Colonic mucosa (tissue), 4 donors: ENCODE data around the gene TLDC2. TPM values are rescaled to one million over a fixed set of nuclear protein-coding genes. Genes with fewer than 3 reads are reported as not detected.
A peak's percentile ranks its signal among the peaks of the same experiment; 100 is the strongest.
"Not testable (repeated sequence)": the region's sequence is repeated elsewhere in the genome, so short reads cannot be mapped to it uniquely, and the experiment has no call there.

Experiments
- DNase-seq: peaks from one replicate; pipeline ENCODE4 v3.0.0-alpha.2; 2020
- H3K27ac ChIP-seq: fragments of 200-600 bp; one replicate; pipeline ENCODE4 v1.8.0; 2021
- H3K27me3 ChIP-seq: fragments of 200-600 bp; one replicate; pipeline ENCODE4 v1.8.0; 2021
- H3K36me3 ChIP-seq: fragments of 200-600 bp; one replicate; pipeline ENCODE4 v1.8.0; 2021
- H3K4me1 ChIP-seq: fragments of 200-600 bp; one replicate; pipeline ENCODE4 v1.8.0; 2021; ENCODE audit warnings: mild to moderate bottlenecking
- H3K4me3 ChIP-seq: fragments of 200-600 bp; one replicate; pipeline ENCODE4 v1.8.0; 2021
- H3K9ac ChIP-seq, 2 donors: one replicate each; pipeline ENCODE4 v1.7.0; 2013; ENCODE audit warnings: control low read depth in 2 of 2, low read depth in 2 of 2, low read length in 2 of 2
- H3K9me3 ChIP-seq: fragments of 200-600 bp; one replicate; pipeline ENCODE4 v1.8.0; 2021
- intact Hi-C: fragments of 100-400 bp; cut with DNase I; formaldehyde crosslinking; loops from one replicate; pipeline ENCODE4 v1.14.1; 2022
- total RNA-seq, 2 donors: library from RNA; stranded (reverse); fragmentation: NEBNext Ultra II Directional in 1 of 2; extraction: Animal tissue kit (Norgen Biotek cat#: 25700) in 1 of 2; gene quantifications; one replicate each; pipeline ENCODE4 v1.2.1, GENCODE V29; 2021
- TF ChIP-seq, protein P1 (sequence below): fragments of 200-600 bp; IDR thresholded peaks from one replicate; pipeline ENCODE4 v1.8.0; 2022; ENCODE audit warnings: antibody characterized with exemption, mild to moderate bottlenecking
- donor health status: healthy.
- donor health status: DM: no; HTN: no; CAD: no.
- donor health status: DM: no; HTN: no; CAD: no.

TLDC2 gene
- total RNA-seq, 2 donors from 2014 or later = 18.1 to 29.7 TPM

GRCh38 chr20:36833275-36834020 lies 42.5 kb upstream of the TLDC2 start:
- DNase-seq = no peak

DNA sequence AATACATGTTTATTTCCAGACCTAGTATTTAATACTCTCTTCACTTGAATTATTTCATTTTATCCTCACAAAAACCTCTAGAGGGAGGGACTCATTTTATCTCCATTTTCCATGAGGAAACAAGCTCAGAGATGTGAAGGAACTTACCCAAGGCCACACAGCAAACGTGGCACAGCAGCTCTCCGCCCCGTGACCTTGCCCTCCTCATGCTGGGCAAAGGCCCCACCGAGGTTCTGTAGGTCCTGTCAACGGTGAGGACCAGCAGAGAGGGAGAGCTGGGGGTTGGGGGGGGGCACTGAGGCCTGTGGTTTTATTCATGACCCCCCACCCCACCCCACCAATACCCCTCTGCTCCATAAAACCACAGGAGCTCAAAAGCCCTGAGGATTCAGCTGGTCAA lies 40.9 kb upstream of the TLDC2 start:
- Histone ChIP-seq H3K4me1 (peaks cover 10% of the 10 kb centered on the region), H3K4me3 (no peak overlapping the region), H3K9ac (peak overlapping the region; percentile 42 to 46), H3K27me3 (no peaks in the 10 kb centered on the region), H3K36me3 (no peaks in the 10 kb centered on the region), H3K27ac (peak overlapping the region; percentile 30), H3K9me3 (no peaks in the 10 kb centered on the region)
- intact Hi-C loops = no loop called here
- no peak for DNase-seq
- TF ChIP-seq, protein P1, sequence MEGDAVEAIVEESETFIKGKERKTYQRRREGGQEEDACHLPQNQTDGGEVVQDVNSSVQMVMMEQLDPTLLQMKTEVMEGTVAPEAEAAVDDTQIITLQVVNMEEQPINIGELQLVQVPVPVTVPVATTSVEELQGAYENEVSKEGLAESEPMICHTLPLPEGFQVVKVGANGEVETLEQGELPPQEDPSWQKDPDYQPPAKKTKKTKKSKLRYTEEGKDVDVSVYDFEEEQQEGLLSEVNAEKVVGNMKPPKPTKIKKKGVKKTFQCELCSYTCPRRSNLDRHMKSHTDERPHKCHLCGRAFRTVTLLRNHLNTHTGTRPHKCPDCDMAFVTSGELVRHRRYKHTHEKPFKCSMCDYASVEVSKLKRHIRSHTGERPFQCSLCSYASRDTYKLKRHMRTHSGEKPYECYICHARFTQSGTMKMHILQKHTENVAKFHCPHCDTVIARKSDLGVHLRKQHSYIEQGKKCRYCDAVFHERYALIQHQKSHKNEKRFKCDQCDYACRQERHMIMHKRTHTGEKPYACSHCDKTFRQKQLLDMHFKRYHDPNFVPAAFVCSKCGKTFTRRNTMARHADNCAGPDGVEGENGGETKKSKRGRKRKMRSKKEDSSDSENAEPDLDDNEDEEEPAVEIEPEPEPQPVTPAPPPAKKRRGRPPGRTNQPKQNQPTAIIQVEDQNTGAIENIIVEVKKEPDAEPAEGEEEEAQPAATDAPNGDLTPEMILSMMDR = no peak

More at GRCh38 chr20:36833275-36834020, 42.5 kb upstream of the TLDC2 start:
- H3K27ac ChIP-seq = peak overlapping the region; percentile 39
- no peaks in the 10 kb centered on the region for H3K27me3 ChIP-seq
- no peaks in the 10 kb centered on the region for H3K9me3 ChIP-seq
- peaks cover 10% of the 10 kb centered on the region for H3K4me1 ChIP-seq
- H3K9ac ChIP-seq = peak overlapping the region; percentile 3 to 37
- no peaks in the 10 kb centered on the region for H3K36me3 ChIP-seq
- no peak overlapping the region for H3K4me3 ChIP-seq
- intact Hi-C loops = no loop called here
- TF ChIP-seq, protein P1 = no peak

- Histone ChIP-seq H3K27me3 (no peaks in the 10 kb centered on the region), H3K36me3 (no peaks in the 10 kb centered on the region), H3K9ac (peak overlapping the region; percentile 42 to 46), H3K27ac (peak overlapping the region; percentile 44), H3K9me3 (no peaks in the 10 kb centered on the region), H3K4me1 (peaks cover 10% of the 10 kb centered on the region), H3K4me3 (peak overlapping the region; percentile 4)
- DNase-seq = peak; percentile 94
- TF ChIP-seq, protein P1 = no peak
- intact Hi-C loops = no loop called here
These were observed 40.3 kb upstream of the TLDC2 start for GRCh38 chr20:36835453-36836198.

DNA sequence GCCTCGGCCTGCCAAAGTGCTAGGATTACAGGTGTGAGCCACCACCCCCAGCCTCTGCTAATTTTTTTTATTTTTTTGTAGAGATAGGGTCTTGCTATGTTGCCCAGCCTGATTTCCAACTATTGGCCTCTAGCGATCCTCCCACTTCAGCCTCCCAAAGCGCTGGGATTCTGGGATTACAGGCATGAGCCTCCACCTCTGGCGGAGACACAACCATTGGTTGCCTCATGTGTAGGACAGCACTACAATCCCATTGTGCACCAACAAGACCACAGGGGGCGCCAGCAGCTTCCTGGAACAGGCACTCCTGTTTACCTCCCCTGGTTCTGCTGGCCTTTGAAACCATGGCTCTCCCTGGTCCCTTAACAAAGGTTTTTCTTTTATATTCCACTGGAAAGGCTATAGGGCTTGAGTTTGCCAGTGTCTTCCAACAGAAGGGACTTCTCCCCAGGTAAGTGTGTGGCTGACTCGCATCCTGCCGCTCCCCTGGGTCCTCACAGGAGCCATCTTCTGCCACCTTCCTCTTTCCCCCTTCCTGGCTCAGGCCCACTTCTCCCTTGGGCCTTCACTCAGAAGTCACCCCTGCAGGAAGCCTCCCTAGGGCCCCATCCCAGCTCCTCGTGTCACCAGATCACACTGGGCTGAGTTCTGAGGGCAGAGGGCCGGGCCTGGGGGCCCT lies 39.2 kb upstream of the TLDC2 start:
- TF ChIP-seq, protein P1 = peak; percentile 33
- Histone ChIP-seq H3K36me3 (no peaks in the 10 kb centered on the region), H3K4me3 (no peak overlapping the region), H3K4me1 (peaks cover 10% of the 10 kb centered on the region), H3K9me3 (no peaks in the 10 kb centered on the region), H3K9ac (no peak overlapping the region), H3K27ac (peak overlapping the region; percentile 44), H3K27me3 (no peaks in the 10 kb centered on the region)
- intact Hi-C loops = no loop called here
- peak; percentile 84 for DNase-seq

GRCh38 chr20:36838376-36838775 lies 37.6 kb upstream of the TLDC2 start:
- DNase-seq, intact Hi-C loops, H3K4me1 ChIP-seq: not testable (repeated sequence)

More at GRCh38 chr20:36838376-36838775, 37.6 kb upstream of the TLDC2 start:
- not testable (repeated sequence) for H3K27me3 ChIP-seq, H3K36me3 ChIP-seq, H3K9me3 ChIP-seq, H3K4me3 ChIP-seq, H3K9ac ChIP-seq, H3K27ac ChIP-seq
